GM18520 (cell line): Measurements from ENCODE around the gene SLC16A2.

ENCODE experiments used
- ATAC-seq: cut with Tn5 transposase; IDR thresholded peaks from one replicate; pipeline ENCODE4 v1.9.1; 2021; ENCODE audit not compliant: unreplicated experiment

Gene SLC16A2

DNA sequence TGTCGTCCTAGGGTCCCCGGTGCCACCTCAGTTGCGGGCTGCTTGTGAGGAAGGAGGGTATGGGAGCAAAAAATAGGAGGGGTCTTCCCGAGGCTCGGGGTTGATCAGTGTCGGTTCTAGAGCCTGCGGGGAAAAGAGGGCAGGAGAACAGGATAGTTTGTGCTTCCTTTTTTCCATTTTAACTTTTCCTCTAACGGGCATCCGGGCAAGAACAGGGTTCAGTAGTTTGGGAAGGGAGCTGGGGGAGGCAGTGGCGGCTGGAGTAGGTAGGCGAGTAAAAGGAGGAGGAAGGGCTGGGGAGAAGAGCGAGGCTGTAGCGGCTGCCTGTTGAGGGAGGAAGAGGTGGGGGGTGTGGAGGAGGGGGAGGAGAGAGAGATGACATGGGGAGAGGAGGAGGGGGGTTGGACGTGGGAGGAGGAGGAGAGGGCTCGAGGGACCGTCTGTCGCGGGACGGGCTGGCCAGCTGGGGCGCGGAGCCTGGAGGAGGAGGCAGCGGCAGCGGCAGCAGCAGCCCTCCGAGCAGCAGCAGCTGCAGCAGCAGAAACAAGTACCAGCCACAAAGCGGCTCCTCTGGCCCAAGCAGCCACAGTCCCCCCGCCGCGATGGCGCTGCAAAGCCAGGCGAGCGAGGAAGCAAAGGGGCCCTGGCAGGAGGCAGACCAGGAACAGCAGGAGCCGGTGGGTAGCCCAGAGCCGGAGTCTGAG is at the start of gene SLC16A2:
Gene SLC16A2 (plus strand): TSS at position 458 of the 704 bp plus-strand sequence. CDS start 145 bp downstream, at position 603.
- ATAC-seq = no peak

- ATAC-seq = no peak
Observed at GRCh38 chrX:74372272-74372671, 49.0 kb upstream of the SLC16A2 start.

DNA sequence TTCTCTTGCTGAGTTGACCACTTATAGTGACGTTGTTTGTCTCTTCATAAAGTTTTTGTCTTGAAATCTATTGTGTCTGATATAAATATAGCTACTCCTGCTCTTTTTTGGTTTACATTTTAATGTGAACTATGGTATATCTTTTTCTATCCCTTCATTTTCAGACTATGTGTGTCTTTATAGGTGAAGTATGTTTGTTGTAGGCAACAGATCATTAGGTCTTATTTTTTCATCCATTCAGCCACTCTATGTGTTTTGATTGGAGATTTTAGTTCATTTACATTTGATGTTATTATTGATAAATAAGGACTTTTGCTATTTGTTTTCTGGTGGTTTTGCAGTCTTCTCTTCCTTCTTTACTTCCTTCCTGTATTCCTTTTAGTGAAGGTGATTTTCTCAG is 44.0 kb upstream of the SLC16A2 start:
- ATAC-seq = no peak

GRCh38 chrX:74382613-74383012 is 38.7 kb upstream of the SLC16A2 start:
- ATAC-seq = peak; percentile 48

DNA sequence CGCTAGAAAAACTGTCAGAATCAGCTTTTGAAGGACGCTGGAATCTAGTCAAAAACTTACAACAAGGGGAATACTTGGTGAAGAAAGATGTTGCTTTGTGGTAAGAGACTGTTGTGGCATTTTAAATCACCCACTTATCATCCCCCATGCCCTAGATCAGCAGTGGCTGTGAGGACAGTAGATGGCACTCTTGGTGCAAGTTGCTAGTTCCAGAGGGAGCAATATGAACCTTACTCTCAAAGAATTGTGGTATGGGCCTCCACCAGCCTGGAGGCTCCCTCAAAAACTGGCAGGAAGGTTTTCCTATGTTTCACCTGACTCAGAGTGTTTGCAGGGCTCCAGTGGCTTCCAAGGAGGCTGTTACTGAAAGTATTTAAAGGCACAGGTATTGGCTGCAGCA is 37.7 kb upstream of the SLC16A2 start:
- ATAC-seq = no peak

GRCh38 chrX:74389016-74389722 is 32.1 kb upstream of the SLC16A2 start:
- no peak for ATAC-seq

GRCh38 chrX:74395556-74395955 is 25.7 kb upstream of the SLC16A2 start:
- no peak for ATAC-seq

GRCh38 chrX:74405973-74406489 is 15.3 kb upstream of the SLC16A2 start:
- no peak for ATAC-seq

DNA sequence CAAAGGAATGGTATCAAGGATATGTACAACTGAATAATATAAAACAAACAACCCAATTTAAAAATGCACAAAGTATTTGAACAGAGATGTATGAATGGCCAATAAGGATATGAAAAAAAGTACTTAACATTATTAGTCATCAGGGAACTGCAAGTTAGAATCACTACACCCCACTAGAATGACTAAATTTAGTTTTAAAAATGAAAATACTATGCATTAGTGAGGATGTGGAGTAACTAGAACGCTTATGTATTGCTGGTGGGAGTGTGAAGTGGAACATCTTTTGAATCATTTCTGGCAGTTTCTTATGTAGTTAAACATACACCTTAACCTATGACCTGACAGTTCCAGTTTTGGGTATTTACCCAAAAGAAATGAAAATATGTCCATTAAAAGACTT is 13.0 kb upstream of the SLC16A2 start:
- peak; percentile 71 for ATAC-seq

GRCh38 chrX:74419864-74420195 is 1.5 kb upstream of the SLC16A2 start:
- ATAC-seq = no peak

DNA sequence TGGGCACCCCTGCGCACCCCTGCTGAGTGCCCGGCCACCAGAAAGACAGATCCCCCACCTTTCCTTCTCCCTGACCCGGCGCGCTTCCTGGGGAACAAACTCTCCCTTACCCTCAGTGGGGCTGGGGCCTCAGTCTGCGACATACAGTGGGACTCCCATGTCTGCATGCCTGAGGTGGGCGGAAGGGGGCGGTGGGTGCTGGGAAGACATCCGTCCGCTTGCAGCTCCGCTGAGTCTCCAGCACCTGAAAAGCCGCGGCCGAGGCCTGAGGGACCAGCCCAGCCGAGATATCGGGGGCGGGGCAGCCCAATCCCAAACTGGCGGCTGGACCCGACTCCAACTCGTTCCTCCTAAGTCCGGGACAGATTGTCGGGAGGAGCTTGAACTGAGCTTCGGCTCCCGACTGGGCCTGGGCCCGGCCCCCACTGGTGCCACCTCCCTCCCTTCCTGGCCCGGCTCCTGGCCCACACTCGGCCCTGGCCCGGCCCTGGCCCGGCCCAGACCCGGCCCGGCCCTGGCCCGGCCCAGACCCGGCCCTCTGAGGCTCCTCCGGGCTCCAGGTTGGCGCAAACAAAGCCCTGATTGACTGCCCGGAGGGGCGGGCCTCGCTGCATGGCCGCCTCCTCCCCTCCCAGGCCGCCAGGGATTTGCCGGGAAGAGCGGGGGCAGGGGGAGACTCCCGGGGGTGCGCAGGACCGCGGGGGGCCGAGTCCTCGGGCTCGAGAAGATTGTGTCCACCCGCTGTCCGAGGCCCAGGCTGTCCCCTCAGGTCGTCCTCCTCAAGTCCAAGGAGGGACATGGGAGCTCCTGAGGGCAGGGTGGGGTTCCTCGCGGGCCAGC is 877 bp upstream of the SLC16A2 start:
- no peak for ATAC-seq

GRCh38 chrX:74421740-74422352 is 553 bp downstream of the SLC16A2 start:
- no peak for ATAC-seq

DNA sequence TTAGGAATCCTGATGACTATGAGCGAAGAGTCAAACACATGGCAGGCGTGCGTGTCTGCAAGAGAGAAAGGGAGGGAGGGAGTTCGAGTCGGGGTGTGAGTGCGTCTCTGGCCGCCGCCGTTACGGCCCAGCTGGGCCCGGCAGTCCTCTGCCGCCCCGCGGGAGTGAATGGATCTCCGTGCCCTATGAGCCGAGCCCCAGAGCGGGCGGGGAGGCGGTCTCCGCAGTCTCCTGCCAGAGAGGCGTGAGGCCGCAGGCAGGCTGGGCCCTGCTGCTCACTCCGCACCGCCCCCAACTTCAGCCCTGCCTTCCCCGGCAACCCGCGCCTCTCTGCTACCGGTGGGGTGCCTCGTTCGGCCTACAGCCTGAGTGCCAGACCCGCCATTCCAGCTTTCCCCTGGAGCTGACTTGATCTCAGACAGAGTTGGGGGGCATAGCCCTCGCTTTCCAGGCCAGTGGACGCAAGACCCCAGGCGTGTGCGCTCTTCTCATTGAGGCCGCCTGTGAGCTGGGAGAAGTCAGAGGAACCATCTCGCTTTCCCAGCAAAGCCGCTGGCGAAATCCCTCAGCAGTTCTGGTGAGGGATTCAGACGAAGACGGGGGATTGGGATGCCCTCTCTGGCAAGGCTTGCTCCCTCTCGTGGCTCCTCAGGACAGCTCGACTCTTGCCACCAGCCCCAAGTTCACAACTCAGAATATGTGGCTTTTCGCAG is 1.4 kb downstream of the SLC16A2 start:
- ATAC-seq = no peak

GRCh38 chrX:74423289-74423998 is 2.2 kb downstream of the SLC16A2 start:
- ATAC-seq = no peak

DNA sequence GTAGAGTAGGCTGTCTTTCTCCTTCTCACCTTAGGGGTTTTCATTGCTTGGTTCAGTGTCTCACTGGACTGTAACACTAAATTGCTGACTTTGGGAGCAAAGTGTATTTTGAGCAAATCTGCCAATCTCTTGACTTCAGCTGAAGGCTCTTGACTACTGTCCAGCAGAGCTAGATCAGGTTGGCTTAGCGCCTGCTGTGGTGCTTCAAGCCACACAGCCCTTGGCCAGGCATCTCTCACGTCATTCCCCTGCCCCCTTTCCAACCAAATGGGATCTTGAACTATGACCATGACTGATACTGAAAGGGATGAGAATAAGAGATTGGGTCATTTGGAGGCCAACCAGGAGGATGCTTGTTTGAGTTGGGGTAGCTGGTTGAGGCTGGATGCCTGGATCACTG is 4.8 kb downstream of the SLC16A2 start:
- no peak for ATAC-seq

DNA sequence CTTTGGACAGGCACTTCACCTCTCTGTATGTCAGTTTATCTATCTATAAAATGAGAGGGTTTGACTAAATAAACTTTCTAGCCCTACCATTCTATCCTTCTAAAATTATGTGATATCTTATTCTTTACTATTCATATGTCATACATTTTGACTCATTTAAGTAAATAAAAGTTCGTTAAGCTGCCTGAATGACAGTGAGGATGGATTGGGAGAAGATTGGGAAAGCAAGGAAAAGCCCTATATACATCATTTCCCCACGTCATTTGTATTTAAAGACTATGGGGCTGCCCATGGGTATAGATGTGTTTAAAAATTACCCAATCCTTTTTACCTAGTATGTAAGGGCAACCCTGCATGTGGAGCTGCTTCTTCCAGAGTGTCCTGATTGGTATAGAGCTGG is 5.3 kb downstream of the SLC16A2 start:
- no peak for ATAC-seq

DNA sequence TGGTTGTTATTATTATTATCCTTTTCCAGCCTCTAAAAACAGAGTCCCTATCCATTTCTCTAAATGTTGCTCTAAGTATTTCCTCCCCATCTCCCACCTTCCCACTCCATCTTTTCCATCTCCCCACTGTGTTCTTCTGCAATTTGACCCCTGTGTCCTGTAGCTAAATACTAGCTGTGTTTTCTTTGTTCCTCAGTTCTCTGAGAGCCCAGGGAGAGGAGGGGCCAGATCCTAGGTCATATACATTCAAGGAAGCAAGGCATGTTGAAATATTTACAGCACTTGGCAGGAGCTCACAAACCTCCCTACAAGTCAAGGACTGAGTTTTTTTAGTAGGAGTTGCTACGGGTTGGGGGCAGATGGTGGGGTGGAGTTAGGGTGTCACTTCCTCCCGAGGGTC is 10.5 kb downstream of the SLC16A2 start:
- no peak for ATAC-seq

GRCh38 chrX:74434336-74434735 is 13.0 kb downstream of the SLC16A2 start:
- ATAC-seq = no peak

DNA sequence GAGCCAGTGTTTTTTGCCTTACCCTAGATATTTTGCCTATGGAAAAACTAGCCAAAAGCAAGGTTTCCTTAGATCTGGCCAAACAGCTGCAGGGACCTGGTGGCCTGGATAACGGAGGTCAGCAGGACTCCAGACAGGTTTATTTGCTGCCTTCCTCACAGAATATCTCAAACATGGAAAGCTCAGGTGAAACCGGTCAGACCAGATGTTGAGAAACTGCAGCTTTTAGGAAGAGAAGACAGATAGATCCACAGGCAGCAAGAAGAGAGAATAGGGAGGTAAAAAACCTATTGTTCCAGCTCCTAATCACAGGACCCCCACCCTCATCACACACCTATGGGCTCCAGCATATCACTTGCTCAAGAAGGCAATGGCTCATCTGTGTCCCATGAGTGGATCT is 16.2 kb downstream of the SLC16A2 start:
- no peak for ATAC-seq

DNA sequence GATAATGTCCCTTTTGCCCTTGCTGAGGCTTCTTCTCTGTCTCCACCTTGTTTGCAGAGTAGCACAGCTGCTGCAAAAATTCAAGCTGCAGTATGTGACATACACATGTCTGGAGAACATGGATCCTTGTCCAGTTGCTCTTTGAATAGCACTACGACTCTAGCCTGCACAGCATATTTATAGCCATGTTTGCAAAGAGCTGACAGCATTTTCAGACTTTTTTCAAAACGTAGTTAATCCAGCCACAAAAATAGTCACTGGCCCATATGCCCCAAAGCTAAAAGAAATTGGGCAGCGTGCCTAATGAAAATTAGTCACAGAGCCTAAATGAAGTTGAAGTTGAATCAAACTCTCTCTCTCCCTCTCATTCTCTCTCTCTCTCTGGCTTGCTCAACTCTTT is 17.5 kb downstream of the SLC16A2 start:
- ATAC-seq = no peak
